ENCODE data around the gene NFKB2.

NFKB2 gene

DNA sequence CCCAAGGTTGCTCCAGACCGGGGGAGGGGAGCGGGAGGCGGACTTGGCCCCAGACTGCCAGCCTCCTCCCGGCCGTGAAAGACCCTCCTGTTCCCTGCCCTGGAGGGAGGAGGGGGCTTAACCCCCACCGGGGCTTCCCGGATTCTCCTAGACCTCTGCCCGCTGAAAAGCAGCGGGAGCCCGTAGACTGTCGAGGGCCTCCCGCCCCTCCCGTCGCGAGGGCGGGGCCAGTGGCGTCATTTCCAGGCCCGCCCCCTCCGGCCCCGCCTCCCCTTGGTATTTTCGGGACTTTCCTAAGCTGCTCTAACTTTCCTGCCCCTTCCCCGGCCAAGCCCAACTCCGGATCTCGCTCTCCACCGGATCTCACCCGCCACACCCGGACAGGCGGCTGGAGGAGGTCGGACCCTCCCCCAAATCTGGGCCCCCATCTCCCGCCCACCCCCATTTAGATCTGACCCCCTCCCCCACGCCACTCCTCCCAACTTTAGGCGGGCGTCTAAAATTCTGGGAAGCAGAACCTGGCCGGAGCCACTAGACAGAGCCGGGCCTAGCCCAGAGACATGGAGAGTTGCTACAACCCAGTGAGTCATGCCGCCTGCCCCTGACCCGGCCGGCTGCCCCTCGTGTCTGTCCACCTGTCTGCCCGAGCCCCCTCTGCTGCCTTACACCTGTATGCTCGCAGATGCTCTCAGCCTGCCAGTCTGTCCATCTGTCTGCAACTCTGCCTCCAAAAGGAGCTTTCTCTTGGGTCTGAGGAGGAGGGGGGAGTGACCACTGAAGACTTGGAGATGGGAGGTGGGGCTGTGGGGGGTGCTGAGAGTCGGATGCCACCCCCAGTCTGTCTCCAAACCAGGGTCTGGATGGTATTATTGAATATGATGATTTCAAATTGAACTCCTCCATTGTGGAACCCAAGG is at the start of gene NFKB2:
NFKB2 (plus strand) TSS at position 306 of the 917 bp plus-strand sequence; CDS start at position 561, 255 bp downstream.
- DNase-seq (ENCODE audit: low spot score), result peak; percentile 81

DNA sequence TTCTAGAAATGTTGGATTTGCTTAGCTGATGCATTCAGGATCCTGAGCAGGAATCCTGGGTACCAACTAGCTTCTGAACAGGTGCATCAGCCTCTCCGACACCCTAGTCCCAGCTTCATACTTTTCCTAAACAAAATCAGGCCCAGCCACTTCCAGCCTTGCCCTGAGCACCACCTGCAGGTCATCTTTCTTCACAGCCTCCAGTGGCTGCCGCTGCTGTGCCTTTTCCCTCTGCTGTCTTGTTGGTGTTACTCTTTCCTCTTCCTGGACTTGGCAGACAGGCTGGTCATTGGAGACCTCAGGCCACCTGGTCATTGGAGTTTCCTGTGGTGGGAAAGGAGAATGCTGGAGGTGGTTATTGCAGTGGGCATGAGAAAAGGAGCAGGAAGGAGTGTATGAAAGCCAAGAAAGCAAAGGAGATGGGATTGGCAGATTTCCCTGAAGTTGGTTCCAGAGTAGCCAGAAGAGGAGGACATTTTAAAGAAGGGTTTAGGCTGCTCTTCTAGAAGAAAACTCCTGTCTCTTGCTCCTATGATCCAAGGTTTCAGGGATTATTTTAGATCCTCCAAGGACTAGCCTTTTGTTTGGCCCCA is 48.2 kb upstream of the NFKB2 start:
- DNase-seq (ENCODE audit: low spot score), result peak; percentile 17

DNA sequence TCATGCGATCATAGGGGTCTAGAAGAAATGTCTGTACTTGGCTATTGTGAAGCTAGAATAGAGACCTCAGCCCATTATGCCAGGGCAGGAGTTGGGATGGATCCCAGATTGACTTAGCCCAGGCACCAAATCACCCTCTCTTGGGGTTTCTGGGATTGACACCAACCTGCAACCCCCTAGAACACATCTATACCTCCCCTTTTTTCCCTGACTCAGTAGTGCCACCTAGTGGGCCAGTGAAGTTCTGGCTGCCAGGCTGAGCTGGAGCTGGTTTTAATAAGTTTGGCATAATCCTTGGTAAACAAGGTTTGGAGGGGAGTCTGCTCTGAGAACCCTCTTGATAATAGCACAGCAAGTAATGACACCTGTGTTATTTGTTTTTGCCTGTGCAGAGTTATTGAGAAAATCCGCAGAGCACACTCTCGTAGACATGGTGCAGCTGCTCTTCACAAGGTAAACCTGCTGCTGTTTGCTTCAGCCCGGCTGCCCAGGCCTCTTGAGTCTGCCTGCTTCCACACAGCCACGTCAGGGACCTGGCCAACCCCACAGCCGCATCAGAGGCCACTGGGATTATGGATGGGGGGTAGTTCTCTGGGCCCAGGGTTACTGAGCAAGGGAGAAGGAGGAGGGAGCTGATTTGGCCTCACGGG is 43.3 kb upstream of the NFKB2 start:
- DNase-seq (ENCODE audit: low spot score), result peak; percentile 49

DNA sequence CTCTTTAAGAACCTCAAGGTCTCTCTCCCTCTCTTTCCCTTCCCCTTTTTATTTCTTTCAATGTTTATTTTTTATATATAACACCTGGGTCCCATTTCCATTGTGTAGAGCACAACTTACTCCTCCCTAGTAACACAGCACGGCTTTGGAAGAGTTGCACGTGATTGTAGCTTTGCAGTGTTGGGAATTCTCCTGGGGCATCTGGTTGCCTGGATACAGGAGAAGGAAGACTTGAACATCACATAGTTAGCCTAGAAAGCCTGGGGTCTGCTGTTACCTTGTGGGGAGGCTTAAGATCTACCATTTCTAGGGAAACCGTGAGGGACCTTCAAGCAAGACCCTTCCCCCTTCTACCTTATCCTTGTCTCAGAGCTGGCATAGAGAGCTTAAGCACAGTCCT is 41.1 kb upstream of the NFKB2 start:
- DNase-seq (ENCODE audit: low spot score), result no peak

DNA sequence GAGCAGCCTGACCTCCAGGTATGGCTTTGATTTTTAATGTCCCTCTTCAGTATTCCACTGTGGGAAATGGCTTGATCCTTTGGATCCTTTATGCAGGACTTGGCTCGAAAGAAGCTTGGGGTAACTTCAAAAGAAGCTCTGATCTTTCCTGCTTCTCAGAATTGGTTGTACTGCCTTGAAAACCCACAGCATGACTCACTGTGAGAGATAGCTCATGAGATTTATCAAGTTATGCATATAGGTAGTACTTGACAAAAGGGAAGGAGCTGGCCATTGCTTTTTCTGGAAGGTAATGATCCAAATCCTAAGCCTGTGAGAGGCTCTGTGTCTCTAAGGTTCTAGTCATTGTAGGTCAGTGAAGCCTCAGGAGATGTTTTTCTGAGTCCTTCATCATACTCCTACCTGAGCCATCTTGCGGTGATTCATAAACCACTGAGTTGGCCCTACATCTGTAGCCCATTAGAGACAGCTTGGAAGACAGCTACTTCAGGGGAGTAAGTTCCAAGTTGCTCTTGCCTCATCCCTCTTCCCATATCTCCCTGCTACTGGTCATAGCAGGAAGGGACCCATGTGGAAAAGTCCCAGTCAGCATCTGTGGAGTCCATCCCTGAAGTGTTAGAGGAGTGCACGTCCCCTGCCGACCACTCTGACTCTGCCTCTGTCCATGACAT is 36.7 kb upstream of the NFKB2 start:
- DNase-seq (ENCODE audit: low spot score), result no peak

DNA sequence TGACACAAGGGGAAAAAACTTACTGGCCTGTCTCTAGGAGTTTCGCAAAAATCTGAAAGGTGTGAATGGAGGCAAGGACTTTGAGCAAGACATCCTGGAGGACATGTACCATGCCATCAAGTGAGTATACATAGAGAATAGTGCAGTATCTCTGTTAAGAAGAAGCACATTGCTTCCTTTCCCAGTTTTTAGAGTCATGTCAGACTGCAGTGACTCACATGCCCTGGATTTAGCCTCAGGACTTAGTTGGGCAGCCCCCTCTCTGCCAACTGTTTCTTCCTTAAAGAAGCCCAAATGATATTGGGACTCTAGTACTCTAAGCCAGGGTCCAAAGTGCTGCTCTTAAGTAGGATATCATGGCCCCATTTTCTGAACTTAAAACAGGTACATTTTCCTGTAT is 28.1 kb upstream of the NFKB2 start:
- DNase-seq (ENCODE audit: low spot score), result no peak

DNA sequence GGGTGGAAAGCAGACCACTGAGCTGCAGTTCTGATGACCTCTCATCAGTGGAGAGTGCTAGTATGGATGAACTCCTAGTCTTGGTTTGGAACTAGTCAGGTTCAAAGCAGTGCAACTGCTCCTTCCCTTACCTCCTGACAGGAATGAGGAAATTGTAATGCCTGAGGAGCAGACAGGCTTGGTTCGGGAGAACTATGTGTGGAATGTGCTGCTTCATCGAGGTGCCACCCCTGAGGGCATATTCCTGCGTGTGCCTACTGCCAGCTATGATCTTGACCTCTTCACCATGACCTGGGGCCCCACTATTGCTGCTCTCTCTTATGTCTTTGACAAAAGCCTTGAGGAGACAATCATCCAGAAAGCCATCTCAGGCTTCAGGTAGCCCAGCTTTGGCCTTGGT is 27.4 kb upstream of the NFKB2 start:
- no peak for DNase-seq (ENCODE audit: low spot score)

DNA sequence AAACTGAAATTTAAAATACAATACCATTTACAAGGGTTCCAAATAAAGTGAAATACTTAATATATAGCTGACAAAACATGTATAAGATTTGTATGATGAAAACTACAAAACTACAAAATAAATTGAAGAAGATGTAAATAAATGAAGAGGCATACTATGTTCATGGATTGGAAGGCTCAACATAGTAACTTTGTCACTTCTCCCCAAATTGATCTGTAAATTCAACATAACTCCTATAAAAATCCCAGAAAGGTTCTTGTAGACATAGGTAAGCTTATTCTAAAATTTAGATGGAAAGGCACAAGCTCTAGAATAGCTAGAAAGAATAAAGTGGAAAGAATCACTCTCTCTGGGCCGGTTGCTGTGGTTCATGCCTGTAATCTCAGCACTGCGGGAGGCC is 24.2 kb upstream of the NFKB2 start:
- no peak for DNase-seq (ENCODE audit: low spot score)

DNA sequence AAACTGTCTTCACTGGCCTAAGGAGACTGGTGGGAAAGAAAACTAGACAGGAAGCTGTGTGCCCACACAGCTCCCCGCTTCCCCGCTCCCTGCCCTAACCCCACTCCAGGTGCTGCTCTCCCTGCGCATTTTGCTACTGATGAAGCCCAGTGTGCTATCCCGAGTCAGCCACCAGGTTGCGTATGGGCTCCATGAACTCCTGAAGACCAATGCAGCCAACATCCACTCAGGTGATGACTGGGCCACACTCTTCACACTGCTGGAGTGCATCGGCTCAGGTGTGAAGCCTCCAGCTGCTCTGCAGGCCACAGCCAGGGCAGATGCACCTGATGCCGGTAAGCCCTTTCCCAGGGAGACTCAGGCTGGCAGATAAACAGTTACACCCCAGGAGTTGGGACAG is 20.3 kb upstream of the NFKB2 start:
- DNase-seq (ENCODE audit: low spot score), result no peak

DNA sequence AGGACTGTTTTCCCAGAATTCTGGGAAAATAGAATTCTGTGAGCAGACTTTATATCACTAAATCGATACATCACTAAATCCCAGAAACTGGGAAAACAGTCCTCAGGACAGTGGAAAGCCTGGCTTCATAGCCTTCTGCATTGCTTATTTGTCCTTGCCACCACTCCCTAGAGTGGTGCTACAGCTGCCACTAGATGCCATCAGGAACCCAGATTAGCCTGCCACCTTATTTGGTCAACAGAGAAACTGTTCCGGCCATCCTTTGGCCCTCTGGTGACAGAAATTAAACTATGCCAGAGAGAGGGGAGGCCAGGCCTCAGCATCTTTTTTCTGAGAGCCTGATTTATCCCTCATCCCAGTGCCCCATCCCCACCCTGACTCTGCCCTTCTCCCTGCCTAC is 19.6 kb upstream of the NFKB2 start:
- DNase-seq (ENCODE audit: low spot score), result no peak

DNA sequence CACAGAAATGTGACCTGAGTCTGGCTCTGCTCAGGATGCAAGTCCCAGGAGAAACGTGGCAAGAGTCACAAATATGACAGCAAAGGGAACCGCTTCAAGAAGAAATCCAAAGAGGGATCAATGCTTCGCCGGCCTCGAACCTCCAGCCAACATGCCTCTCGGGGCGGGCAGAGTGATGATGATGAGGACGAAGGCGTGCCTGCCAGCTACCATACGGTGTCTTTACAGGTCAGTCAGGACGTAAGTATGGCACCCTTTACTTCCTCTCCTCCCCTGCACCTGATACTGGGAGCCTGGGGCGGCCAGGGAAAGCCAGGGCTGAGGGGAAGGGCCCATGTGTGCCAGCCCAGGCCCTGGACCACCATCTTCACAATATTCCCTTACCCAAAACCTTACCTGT is 18.6 kb upstream of the NFKB2 start:
- no peak for DNase-seq (ENCODE audit: low spot score)

DNA sequence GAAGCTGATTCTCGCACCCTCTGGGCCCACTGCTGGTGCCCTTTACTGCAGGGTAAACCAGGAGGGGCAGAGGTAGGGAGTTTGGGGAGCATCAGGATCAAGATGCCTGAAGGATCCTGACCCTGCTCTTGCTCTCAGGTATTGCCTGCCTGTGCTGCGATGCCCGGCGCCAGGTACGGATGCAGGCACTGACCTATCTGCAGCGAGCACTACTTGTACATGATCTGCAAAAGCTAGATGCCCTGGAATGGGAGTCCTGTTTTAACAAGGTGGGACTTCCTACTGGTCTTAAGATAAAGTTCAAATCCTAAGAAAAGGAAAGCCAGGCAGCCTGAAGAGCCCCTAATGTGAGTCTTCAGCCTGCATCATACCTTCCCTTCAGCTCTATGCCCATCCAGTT is 16.1 kb upstream of the NFKB2 start:
- no peak for DNase-seq (ENCODE audit: low spot score)

DNA sequence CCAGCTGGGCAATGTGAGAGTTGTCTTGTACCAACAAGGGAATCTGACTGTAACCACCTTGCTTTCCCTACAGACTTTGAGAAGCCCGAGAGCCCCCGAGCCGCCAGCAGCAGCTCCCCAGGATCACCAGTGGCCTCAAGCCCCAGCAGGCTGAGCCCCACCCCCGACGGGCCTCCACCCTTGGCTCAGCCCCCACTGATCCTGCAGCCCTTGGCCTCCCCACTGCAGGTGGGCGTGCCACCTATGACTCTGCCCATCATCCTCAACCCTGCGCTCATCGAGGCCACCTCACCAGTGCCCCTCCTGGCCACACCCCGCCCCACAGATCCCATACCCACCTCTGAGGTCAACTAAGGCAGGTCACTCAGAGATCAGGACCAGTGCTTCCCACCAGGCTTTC is 13.5 kb upstream of the NFKB2 start:
- DNase-seq (ENCODE audit: low spot score), result no peak

DNA sequence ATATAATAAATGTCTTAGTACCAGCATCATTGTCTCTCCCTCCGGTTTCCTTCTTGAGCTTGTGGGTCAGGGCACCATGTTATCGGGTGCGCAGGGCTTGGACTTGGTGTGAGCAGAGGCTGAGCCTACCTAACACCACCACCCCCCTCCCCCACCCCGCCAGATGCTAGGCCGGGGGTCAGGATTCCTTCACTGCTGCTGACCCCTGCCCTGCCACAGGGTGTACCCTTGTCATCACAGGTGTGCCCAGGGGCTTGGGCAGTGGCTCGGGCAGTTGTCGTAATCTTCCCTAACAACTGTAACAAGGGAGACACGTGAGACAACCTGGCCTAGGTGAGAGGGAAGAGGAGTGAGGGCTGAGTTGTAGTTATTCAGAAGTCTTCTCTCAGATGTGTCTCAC is 12.6 kb upstream of the NFKB2 start:
- DNase-seq (ENCODE audit: low spot score), result no peak

DNA sequence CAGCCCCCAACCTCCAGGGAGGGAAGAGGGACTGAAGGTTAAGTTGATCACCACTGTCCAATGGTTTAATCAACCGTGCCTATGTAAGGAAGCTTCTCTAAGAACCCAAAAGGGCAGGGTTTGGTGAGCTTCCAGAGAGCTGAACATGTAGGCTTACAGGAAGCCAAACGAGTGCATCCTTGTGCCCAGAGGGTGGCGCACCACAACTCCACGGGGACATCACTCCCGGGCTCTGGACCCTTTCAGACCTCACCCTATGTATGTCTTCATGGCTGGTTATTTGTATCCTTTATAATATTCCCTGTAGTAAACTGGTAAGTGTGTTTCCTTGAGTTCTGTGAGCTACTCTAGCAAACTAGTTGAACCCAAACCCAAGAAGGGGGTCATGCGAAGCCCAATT is 11.5 kb upstream of the NFKB2 start:
- DNase-seq (ENCODE audit: low spot score), result no peak

DNA sequence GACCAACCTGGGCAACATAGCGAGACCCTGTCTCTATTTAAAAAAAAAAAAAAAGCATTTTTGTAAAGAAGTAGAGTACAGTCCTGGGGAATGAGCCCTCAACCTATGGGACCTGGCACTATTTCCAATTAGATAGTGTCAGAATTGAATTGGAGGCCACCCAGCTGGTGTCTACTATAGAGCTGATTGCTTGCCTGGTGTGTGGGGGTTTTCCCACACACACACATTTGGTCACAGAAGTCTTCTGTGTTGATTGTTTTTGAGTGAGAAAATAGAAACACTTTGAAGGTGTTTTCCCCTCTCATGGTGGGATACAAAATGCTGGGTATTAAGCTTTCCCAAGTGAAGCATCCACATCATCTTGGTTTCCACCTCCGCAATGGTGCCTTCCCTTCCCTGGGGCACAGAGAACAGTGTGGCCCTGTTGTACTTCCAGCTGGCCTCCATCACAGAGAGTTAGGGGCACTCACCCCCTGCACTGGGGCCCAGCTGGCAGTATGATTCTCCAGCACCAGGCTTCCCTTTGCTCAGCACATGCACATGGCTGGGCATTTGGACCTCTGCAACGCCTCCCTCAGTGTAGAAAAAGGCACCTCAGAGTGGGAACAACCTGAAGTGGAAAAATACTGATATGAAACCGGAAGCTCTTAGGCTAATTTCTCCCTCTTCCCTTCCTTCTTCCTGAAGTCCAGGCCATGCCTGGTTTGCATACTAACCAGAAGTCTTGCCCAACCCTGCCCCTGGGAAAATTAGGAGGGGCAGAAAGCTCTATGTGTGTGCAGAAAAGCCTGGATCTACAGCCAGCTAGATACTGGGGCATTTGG is 10.7 kb upstream of the NFKB2 start:
- DNase-seq (ENCODE audit: low spot score), result no peak

DNA sequence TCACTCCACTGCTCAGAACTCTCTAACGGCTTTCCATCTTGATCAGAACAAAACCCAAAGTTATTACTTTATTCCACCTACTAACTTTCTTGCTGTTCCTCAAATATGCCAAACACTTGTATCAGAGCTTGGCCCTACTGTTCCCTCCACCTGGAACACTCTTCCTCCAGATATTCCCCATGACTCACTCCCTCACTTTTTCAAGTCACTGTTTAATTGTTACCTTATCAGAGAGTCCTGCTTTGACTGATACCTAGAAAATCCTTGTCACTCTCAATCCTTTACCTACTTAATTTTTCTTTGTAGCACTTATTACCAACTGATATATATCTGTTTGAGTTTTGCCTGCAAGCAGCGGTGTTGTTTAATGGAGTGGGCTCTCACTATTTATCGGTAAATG is 5.6 kb upstream of the NFKB2 start:
- no peak for DNase-seq (ENCODE audit: low spot score)

DNA sequence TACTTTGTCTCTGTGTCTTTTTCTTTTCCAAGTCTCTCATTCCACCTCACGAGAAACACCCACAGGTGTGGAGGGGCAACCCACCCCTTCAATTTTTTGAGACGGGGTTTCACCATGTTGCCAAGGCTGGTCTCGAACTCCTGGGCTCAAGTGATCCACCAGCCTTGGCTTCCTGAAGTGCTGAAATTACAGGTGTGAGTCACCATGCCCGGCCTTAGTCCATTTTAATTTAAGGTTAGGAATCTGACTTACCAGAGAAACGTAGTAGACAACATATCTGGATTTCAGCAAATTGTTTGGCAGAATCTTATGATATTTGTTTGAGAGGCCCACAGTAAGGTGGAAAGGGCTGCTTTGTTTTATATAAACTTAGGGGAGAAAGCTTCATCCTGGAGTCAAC is 3.2 kb upstream of the NFKB2 start:
- DNase-seq (ENCODE audit: low spot score), result no peak

DNA sequence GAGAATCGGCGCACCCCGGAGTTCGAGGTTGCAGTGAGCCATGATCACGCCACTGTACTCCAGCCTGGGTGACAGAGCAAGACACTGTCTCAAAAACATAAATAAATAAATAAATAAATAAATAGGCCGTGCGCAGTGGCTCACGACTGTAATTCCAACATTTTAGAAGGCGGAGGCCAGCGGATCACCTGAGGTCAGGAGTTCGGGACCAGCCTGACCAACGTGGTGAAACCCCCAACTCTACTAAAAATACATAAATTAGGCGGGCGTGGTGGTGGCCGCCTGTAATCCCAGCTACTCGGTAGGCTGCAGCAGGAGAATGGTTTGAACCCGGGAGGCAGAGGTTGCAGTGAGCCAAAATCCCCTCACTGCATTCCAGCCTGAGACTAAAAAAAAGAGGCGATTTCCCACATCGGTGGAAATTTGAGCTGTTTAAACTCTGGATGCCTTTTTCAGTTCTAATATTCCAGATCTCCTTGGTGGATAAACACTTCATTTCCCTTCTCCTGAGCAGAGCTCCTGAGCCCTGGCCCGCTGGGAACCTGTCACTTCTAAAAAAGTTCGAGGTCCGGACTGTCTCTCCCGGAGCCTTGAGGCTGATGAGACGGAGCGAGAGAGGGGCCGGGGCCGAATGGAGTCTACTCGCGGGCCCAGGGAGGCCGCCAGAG is 2.0 kb upstream of the NFKB2 start:
- DNase-seq (ENCODE audit: low spot score), result no peak

DNA sequence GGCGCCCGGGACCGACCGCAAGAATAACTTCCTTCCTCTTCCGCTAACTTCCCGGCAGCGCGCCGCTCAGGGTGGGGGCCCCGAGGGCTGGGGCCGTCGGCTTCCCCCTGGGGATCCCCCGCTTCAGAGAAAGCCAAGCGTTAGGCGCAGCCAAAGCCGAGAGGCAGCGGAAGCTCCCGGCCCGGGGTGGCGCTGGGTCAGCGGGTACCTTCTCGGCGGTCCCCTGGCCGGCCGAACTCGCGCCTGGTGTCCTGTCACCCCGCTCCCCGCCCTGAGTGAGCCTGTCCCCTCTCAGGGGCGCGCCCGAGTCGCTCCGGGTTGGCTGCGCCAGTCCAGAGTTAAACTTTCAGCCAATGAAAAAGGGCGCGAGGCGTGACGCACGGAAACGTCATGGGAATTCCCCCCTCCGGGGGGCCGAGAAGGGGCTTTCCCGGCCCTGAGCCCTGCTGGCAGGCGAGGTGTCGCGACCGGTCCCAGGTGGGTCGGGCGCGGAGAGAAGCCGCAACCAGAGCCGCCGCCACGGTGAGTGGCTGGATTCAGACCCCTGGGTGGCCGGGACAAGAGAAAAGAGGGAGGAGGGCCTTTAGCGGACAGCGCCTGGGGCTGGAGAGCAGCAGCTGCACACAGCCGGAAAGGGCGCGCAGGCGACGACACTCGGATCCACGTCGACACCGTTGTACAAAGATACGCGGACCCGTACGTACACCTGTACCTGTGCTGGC is 1.3 kb upstream of the NFKB2 start:
- DNase-seq (ENCODE audit: low spot score), result peak; percentile 85
